ENCODE measurements around the gene SLC22A31.
"Not testable (repeated sequence)": the region's sequence is repeated elsewhere in the genome, so short reads cannot be mapped to it uniquely, and the experiment has no call there.

The SLC22A31 gene

GRCh38 chr16:89200124-89200849, at the start of gene SLC22A31:
TSS of gene SLC22A31 (minus strand) at chr16:89200537. CDS start at chr16:89200501, 36 bp downstream.
- DNase-seq = peak in 1 of 2 experiments; percentile 24

DNA sequence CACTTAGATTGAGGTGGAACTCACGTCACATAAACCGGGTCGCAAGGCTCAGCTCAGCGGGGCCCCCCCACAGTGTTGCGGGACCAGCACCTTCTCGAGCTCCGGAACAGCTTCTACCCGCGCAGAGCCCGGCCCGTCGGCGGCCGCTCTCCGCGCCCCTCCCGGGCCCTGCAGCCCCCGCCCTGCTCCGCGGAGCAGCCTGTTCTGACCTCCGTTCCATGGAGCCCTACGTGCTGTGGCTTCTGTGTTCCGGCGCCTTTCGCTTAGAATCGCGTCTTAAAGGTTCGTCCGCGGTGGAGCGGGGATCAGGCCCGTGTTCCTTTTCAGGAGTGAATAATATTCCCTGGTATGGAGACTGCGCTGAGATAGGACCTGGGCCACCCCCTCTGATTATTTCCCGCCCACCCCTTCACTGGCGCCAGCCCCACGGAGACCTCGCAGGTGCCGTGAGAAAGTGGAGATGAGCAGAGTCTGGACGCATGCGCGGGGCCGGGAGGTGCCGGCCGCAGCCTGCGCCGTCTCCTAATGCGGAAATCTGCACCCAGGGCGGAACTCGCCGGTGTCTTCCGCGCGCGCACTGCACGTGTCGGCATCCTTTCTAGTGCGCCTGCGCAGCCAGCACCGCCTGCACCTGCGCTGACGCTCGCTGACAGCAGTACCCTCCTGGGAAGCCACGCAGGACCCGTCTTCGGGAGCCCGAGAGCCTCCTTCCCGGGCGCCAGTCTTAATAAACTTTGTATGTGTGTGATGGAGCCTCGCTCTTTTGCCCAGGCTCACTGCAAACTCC, 48.1 kb upstream of the SLC22A31 start:
- no peak for DNase-seq

- peak; percentile 9 to 63 for DNase-seq
These were observed 47.4 kb upstream of the SLC22A31 start for GRCh38 chr16:89247734-89248075.

GRCh38 chr16:89246903-89247733, 46.8 kb upstream of the SLC22A31 start:
- DNase-seq = peak; percentile 23 to 85

GRCh38 chr16:89246383-89246902, 46.1 kb upstream of the SLC22A31 start:
- no peak for DNase-seq

DNA sequence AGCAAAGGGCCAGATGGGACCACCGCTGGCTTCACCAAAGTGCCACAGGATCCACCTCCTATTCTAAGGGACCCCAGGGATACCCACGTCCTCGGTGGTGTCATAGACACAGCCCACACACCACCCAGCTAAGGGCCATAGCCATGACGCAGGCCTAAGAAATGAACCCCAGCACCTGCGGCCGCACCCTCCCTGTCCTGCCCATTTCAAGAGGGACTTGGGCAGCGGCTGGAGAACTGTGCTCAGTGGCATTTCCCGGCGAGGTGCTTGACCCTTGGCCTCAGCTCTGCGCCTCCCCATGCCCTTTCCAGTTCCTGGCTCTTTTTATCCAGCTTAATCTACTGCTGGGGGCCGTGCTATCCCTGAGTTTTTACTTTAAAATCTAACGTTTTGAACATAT, 44.4 kb upstream of the SLC22A31 start:
- no peak for DNase-seq

DNA sequence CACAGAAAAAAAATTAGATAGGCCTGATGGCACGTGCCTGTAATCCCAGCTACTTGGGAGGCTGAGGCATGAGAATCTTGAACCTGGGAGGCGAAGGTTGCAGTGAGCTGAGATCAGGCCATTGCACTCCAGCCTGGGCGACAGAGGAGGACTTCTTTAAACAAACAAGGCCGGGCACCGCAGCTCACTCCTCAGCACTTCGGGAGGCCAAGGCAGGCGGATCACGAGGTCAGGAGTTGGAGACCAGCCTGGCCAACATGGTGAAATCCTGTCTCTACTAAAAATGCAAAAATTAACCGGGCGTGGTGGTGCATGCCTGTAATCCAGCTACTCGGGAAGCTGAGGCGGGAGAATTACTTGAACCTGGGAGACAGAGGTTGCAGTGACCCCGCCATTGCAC, 43.9 kb upstream of the SLC22A31 start:
- not testable (repeated sequence) for DNase-seq

DNA sequence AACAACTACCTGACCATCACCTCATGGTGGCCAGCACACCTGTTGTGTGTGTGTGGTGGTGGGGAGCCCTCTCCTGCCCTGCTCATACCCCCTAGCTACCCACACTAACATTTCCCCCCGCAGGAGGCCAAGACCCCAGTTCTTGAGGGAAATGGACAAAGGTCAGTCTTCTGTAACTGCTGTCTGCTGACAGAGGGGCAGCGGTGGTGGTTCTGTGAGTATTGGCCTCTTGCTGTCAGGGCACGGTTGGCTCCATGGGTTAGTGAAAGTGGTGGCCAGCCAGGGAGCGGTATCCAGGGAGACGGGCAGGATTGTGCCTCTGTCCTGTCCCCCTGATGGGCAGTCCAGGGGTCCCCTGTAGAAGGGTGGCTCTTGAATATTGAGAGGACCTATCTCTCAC, 43.3 kb upstream of the SLC22A31 start:
- no peak for DNase-seq

DNA sequence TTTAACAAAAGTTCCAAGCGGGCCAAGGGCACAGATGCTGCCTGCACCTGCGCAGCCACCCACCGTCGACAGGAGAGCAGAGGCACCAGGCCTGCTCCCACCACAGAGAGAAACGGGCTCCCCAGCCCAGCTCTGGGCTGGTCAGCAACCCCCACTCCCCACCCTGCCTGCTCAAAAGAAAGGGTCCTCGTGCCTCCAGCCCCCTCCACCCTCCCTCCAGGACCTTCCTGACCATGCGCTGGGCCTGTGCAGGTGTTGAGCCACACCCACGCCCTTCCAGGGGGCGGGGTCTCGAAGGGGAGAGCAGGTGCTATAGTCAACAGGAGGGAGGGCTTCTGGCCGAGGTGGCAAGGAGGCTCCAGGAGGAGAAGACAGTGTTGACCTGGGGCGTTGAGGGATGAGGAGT, 42.5 kb upstream of the SLC22A31 start:
- peak; percentile 11 to 53 for DNase-seq

DNA sequence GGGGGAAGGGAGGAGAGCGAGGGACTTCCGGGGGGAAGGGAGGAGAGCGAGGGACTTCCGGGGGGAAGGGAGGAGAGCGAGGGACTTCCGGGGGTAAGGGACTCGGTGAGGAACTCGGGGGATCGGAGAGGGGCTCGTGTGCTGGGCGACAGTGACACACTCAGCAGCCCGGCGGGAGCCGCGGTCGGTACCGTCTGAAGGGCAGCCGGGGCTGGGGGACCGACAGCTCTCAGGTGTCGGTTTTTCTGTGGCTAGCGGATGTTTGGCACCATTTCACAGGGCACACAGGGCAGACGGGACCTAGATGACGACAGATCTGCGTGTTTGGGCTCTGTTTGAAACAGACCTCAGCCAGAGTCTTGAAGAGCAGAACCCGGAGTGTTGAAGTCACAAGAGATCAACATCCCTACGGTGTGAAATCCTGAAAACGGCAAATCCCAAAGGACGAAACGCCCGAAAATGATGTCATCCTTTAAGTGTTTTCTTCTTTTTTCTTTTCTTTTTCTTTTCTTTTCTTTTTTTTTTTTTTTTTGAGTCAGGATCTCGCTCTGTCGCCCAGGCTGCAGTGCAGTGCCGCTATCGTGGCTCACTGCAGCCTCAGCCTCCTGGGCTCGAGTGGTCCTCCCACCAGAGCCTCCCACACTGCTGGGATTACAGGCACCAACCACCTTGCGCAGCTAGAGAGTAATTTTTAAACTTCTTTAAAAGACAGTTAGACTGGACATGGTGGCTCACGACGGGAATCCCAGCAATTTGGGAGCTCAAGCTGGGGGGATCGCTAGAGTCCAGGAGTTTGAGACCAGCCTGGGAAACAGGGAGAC, 41.1 kb upstream of the SLC22A31 start:
- peak; percentile 44 to 57 for DNase-seq

GRCh38 chr16:89237733-89238132, 37.4 kb upstream of the SLC22A31 start:
- no peak for DNase-seq

GRCh38 chr16:89233678-89234490, 33.5 kb upstream of the SLC22A31 start:
- no peak for DNase-seq

DNA sequence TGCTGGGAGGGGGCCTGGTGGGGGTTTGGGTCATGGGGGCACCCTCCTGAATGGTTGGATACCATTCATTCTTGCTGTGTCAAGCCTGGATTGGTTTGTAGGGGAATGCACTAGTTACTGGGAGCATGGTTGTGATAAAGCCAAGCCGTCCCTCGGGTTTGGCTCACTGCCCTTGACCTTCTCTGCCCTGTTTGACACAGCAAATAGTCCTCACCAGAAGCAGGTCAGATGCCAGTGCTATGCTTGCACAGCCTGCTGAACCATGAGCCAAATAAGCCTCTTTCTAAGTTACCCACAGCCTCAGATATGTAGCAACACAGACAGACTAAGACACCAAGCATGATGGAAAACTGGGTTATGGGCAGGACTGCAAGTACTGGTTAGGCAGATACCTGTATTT, 31.8 kb upstream of the SLC22A31 start:
- no peak for DNase-seq

- DNase-seq = no peak
These were observed 29.9 kb upstream of the SLC22A31 start for GRCh38 chr16:89230255-89230654.

- DNase-seq = no peak
These were observed 24.3 kb upstream of the SLC22A31 start for GRCh38 chr16:89224665-89225064.

DNA sequence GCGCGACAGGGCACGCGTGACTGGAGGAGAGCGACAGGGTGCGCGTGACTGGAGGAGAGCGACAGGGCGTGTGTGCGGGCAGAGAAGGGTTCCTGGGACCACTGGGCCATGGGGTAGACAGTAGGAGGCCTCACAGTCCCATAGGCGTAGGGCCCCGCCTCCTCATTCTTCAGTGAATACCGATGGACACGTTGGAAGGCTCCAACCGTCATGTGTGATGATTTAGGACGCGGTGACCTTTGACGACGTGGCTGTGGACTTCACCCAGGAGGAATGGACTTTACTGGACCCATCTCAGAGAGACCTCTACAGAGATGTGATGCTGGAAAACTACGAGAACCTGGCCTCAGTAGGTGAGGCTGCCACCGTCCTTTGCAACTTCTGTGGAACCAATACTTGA, 22.6 kb upstream of the SLC22A31 start:
- DNase-seq = no peak

- no peak for DNase-seq
These were observed 21.3 kb upstream of the SLC22A31 start for GRCh38 chr16:89221604-89222003.

DNA sequence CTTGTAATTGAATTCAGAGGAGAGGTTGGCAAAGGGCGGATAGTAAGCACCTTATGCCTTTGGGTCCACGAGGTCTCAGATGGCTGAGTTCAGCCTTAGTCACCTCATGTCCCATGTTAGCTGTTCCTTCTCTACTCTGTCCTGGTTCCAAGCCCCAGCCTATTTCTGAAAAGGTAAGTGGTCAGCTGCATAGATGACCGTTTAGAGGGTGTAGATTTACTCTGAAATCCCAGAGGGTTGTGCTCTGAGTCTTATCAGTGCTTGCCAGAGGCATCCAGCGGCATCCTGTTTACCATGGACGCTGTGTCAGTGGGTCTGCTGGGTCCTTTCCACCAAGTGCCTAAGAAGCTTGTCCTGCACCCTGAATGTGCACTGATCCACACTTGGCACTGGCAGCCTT, 19.0 kb upstream of the SLC22A31 start:
- DNase-seq = no peak

GRCh38 chr16:89217388-89218191, 17.3 kb upstream of the SLC22A31 start, which contains the start of gene ZNF778:
TSS of gene ZNF778 (plus strand) at chr16:89217703. CDS start at chr16:89221128, 3,425 bp downstream.
- peak; percentile 38 to 75 for DNase-seq

GRCh38 chr16:89217138-89217387, 16.7 kb upstream of the SLC22A31 start:
- DNase-seq = no peak
